Activated T-cell treated with anti-CD3 and anti-CD28 coated beads, Interleukin-2, amount 50 U/mL, for 72 hours (primary cell): ENCODE results near the gene ENKD1. TPM values are rescaled to one million over a fixed set of nuclear protein-coding genes. Genes with fewer than 3 reads are reported as not detected.

Source experiments
- total RNA-seq, 2 donors: library from RNA; stranded (reverse); gene quantifications; one replicate each; pipeline ENCODE4 v1.2.3, GENCODE V29; 2022

ENKD1 gene
- total RNA-seq, 2 donors from 2014 or later, result 12.0 to 18.3 TPM

Other genes starting within 250 kb of the ENKD1 start
- gene HSD11B2, start 235.6 kb downstream of the ENKD1 start, total RNA-seq, result 1 to 10 TPM in 1 of 2 donors, under 1 TPM in 1; 0.53 to 1.1 TPM
- 10 to 100 TPM; 27.9 to 28.1 TPM for gene ATP6V0D1, start 185.6 kb downstream of the ENKD1 start, total RNA-seq
- gene AGRP, start 183.2 kb downstream of the ENKD1 start, total RNA-seq, result not detected
- gene RIPOR1, start 137.9 kb downstream of the ENKD1 start, total RNA-seq, result 10 to 100 TPM; 34.2 to 54.6 TPM
- gene CTCF, start 104.2 kb downstream of the ENKD1 start, total RNA-seq, result 10 to 100 TPM; 55.5 to 71.1 TPM
- 100 to 1,000 TPM; 182 to 196 TPM for gene CARMIL2, start 21.6 kb downstream of the ENKD1 start, total RNA-seq
- gene ACD, start 6.5 kb downstream of the ENKD1 start, total RNA-seq, result 10 to 100 TPM; 53.6 to 73.0 TPM
- 1 to 10 TPM; 7.2 to 9.2 TPM for gene PARD6A, start 5.8 kb downstream of the ENKD1 start, total RNA-seq
- 1 to 10 TPM; 4.9 to 5.9 TPM for gene C16orf86, start 64 bp upstream of the ENKD1 start, total RNA-seq
- gene GFOD2, start 52.6 kb upstream of the ENKD1 start, total RNA-seq, result 10 to 100 TPM; 11.3 to 11.6 TPM
- gene RANBP10, start 139.8 kb upstream of the ENKD1 start, total RNA-seq, result 10 to 100 TPM; 17.1 to 24.8 TPM
- under 1 TPM; 0.39 to 0.86 TPM for gene TSNAXIP1, start 140.1 kb upstream of the ENKD1 start, total RNA-seq
- 10 to 100 TPM; 31.7 to 39.2 TPM for gene THAP11, start 175.6 kb upstream of the ENKD1 start, total RNA-seq
- 10 to 100 TPM; 80.8 to 90.1 TPM for gene NUTF2, start 180.2 kb upstream of the ENKD1 start, total RNA-seq
- gene CENPT, start 180.9 kb upstream of the ENKD1 start, total RNA-seq, result 10 to 100 TPM; 43.6 to 59.4 TPM
- gene EDC4, start 206.3 kb upstream of the ENKD1 start, total RNA-seq, result 10 to 100 TPM; 82.9 to 86.4 TPM
- 1 to 10 TPM in 1 of 2 donors, under 1 TPM in 1; 0.60 to 1.9 TPM for gene NRN1L, start 218.1 kb upstream of the ENKD1 start, total RNA-seq
- gene PSKH1, start 226.5 kb upstream of the ENKD1 start, total RNA-seq, result 10 to 100 TPM; 16.1 to 16.2 TPM